IPS-NIHi11 (cell line): ENCODE results near the gene KAZN.

ENCODE experiments used
- DNase-seq: peaks from one replicate; pipeline ENCODE4 v3.0.0; 2012; ENCODE audit warnings: mixed read lengths, low spot score

The KAZN gene

DNA sequence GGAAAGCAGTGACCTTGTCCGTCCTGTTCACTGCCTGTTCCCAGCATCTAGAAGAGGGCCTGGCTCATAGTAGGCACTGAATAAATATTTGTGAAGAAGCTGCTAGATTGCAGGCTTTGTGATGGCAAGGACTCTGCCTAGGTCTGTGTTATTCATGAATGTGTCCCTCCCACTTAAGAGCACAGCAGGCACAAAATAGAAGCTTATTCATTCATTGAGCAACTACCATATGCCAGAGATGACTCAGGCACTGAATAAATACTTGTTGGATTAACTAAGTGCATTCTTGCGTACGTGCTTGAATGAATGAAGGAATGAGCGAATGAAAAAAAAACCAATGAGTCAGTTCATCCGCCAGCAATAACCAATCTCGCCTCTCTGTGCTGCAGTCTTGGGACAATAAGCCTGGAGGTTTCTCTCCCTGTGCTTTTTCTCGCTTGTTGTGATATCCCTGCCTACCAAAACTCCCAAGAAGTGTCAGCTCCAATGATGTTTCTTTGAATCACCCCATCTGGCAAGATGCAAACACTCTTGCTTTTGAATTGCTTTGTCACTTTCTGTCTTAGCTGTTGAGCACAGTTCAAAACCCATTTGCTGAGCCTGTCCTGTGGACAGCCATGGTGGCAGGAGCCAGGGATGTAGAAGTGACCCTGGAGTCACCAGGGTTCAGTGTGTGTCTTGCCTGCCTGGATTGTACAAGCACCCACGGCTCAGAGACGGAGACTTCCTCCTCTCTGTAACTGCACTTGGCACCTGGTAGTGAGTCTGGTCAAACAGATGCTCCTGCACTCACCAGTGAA lies 143.9 kb downstream of the KAZN start:
- peak; percentile 42 for DNase-seq

DNA sequence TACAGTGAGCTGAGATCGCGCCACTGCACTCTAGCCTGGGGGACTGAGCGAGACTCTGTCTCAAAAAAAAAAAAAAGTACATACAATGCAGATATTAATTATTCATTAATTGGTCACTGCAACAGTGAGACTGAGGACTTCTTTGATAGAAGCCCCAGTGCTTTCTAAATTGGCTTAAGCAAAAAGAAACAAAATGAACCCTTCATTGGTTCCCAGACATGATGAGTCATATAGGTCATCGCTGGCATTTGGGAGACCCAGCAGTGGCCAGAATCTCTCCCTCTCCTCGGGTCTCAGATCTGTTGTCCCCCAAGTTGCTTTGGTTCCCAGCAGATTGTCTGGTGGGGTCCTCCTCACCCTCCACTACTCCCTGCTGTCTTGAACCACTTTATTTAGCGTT lies 144.9 kb downstream of the KAZN start:
- no peak for DNase-seq

DNA sequence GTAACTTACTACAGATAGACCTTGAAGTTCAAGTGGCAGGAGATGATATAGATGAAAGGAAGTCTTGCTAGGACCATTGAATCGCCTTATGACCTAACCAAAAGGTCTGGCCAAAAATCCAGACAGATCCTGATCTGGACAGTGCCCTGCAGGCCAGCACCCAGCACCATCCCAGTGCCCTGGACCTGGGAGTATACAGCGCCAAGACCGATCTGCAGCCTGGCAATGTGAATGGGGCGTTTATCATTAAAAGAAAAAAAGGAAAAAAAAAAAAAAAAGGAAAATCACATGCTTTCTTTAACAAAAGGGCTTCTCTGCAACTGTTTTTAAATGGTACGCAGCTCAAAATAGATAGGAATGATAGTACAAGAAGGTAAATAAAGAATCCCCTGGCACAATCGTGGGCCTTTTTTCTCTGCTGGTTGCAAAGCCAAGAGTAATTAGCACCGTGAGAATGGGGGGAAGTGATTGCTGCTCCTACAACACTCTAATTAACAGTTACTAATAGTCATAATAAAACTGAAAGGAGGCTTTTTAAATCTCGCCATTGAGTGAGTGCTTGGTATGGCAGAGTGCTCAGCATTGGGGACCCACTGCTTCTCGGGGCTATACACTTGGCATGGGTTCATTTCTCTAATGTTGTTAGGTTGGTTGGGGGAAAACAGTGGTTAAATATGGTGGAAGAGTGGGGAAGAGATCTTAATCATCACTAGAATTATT lies 146.7 kb downstream of the KAZN start:
- DNase-seq = no peak

DNA sequence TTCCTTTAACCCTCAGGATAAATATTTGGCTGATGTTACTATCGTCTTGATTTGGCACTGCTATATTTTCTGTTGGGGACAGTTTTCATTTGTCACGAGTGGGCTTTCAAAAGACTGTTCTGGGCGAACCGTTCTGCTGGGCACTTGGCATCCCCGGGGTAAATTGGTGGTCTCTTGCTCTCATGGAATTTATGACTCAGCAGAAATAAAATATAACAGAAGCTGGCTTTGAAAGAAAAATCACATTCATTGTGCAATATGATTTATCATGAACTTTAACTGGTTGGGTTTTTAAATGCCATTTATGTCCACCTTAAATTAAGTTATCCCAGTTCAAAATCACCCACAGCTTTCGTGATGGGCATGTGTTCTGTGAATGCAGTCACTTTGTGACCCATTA lies 147.3 kb downstream of the KAZN start:
- DNase-seq = no peak

DNA sequence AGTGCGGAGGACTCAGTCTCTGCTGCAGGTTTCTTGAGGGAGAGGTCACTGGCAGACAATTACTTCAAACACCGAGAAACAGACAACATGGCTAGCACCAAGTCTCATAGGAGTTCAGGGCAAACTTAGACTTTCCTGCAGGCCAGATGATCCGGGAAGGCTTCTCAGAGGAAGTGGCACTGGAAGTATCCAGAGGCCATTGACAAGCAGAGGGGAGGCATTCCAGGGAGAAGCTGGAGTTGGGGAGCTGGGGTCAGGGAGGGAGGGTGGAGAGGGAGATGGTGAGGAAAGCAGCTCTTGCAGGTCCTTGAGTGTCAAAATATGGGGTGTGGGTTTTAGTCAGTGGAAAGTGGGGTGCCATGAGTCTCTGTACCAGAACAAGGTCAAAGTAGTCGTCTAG lies 147.9 kb downstream of the KAZN start:
- no peak for DNase-seq

DNA sequence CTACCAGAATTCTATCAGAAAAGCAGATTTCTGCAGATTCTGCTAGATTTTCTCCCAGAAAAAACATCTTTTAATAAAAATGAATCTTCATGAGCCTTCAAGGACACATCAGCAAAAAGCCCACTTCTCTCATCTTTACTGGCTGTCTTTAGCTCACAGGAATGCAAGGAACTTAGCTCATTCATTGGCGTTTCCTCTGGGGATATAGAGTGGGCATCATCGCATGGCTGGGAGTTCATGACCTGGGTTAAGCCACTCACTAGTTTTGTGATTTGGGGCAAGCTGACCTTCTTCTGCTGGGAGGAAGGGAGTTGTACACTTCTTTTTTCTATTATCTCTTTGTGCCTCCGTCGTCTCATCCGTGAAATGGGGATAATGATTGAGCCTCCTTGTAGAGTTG lies 149.7 kb downstream of the KAZN start:
- DNase-seq = no peak

DNA sequence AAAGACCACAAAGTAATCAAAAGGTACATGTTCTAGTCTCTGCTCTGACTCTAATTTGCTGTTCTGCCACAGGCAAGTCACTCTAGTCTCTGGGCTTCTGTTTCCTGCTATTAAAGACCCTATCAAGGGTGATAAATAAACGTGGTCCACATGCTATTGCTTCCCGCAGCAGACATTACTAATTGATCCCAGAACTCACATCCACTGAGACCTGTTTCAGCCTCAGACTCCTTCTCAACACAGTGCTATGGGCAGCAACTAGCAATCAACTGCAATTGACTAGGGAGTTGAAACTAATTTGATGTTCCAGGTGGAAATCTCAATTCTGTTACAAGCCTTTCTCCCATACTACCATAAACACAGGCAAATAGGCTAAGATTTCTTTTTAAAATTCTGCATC lies 150.5 kb downstream of the KAZN start:
- DNase-seq = no peak

DNA sequence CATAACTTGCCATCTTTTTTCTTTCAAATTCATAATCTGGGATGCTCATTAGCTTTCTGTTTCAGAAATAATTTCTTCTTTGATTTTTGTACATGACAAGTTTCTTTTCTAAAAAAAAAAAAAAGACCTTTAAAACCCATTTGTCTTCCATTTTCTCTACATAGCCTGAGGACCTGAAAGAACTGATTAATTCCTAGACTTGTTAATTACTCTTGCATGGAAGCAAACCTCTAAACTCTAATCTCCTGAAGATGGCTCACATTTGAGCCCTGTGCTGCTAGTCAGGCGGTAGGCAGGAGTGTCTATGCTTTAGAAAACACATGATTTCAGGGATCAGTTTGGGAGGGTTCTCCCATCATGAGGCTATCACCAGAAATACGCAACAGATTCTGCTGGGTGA lies 152.0 kb downstream of the KAZN start:
- DNase-seq = no peak

DNA sequence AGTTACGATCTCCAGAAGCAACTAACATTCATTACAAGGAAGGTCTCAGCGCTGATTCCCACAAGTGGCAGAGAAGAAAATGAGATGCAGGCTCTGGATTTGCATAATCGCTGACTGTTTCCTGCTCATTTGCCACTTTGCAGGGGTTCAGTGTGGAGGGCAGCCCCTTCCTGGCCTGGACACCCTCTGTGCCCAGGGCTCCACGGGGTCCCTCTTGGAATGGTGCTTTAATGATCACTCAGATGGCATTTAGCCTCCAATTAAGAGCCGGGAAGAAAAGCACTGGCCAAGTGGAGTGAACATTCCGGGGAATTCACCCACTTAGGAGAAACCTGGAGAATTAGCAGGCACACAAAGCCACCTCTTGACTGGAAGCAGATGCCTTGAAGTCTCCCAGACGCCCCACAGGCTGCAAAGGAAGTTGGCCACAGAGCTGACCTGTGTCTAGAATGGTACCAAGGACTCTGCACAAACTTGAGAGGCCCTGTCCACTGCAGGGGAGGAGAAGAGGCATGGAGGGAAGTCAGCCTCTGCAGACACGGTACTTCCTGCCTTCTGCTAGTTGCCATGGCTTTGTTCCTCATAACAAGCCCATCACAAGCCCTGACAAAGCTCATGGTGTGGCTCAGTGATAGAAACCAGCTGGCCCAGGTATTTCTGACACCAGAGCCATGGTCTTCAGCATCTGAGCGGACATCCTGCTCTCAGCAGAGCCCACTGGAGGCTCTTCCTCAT lies 157.2 kb downstream of the KAZN start:
- DNase-seq = no peak

DNA sequence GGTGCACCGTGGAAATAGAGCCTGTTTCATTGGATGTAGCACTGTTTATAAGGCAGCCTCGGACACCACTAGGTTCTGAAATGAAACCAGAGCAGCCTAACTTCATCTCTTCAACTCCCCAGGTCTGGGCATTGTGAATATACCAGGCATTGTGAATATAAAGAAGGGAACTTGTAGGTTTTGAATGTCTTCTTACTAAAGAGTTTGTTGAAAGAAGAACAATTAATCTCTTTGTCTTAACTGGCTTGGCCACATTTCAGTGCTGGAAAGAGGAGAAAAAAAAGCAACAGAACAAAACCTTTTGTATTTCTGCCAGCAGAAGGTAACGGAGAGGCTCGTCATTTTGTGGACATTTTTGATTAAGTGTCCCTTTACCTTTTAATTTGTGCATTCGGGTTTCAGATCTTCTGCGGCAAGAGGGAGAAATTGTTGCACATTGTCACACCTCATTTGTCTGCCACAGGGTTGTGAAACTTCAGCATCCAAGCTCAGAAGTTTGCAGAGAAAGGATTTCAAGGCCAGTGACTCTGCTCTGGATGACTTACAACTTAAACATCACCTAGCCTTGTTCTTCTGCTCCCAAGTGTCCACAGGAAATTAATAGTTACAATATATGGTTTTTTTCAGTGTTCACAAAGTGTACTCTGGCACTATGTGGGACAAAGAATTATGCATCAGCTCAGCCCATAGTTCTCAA lies 158.3 kb downstream of the KAZN start:
- no peak for DNase-seq

DNA sequence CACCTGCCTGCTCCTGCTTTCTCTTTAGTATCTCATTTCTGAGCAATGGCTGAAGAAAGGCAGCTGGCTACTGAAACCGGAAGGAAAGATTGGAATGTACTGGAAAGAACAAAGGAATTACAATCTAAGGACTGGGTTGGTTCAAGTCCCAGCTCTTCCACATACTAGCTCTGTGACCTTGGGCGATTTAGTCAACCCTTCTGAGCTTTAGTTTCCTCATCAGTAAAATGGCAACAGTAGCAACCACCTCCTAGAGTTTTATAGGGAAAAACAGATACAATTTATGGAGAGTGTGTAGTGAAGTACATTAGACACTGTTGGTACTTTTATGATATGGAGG lies 158.8 kb downstream of the KAZN start:
- DNase-seq = no peak

DNA sequence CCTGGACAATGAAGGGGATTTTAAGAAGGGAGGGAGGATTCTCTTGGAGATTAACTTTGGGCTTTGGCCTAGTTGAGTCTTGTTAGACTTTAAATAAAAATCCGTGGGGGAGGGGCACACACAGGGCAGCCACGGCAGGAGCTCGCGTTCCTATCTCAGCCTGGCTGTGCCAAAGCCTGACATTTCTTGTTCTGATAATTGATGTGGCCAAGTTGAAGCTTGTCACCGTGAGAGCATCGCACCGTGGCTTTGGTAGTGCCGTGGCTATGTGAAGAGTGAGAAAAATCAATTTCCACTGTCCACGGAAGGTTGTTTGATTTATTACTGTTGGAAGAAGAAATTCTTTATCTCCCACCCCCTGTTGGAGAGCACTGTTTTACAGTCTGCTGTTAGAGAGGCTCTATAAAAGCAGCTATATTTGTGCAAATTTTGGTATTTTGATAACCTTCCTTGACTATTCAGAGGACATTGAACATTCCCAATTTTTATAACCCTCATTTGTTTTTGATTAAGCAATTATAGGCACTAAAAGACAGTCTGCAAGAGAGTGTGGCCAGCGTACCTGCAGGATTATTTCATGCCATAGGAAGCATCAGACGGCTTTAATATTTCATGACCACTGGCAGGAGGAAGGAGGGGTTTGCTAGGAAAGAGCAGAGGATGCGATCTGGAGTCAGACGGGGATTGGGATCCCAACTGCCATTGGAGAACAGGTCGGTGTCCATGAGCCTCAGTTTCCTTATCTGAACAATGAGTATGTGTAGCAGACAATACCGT lies 160.7 kb downstream of the KAZN start:
- DNase-seq = no peak

DNA sequence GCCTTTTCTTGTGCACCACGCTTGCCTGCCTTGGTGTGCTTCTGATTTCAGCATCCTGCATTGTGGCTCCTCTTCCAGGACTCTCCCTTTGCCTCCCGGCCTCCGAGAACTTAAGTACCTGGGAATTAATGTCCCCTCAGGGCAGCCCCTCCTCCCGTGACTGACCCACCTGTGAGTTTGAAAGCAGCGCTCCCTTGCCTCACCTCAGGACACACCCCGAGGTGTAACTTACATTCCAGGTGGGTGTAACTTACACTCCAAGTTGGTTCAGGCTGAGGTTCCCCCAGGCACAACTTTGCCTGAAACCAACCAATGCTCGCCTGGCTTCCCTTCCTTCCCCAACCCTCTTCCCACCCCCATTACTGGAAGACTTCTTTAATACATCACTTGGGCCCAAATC lies 161.4 kb downstream of the KAZN start:
- DNase-seq = no peak

DNA sequence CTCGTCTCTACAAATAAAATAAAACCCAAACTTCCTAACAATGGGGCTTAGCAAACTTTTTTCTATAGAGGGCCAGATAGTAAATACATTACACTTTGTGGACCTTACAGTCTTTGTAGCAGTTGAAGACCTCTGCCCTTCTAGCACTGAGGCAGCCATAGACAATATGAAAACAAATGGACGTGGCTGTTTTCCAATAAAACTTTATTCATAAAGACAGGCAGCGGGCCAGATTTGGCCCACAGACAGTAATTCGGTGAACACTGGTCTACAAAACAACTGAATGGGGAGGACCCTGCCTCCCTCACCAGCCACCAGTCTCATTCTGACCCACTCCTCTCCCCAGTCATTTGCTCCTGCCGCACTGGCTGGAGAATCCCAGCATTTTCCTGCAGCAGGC lies 162.3 kb downstream of the KAZN start:
- DNase-seq = no peak

DNA sequence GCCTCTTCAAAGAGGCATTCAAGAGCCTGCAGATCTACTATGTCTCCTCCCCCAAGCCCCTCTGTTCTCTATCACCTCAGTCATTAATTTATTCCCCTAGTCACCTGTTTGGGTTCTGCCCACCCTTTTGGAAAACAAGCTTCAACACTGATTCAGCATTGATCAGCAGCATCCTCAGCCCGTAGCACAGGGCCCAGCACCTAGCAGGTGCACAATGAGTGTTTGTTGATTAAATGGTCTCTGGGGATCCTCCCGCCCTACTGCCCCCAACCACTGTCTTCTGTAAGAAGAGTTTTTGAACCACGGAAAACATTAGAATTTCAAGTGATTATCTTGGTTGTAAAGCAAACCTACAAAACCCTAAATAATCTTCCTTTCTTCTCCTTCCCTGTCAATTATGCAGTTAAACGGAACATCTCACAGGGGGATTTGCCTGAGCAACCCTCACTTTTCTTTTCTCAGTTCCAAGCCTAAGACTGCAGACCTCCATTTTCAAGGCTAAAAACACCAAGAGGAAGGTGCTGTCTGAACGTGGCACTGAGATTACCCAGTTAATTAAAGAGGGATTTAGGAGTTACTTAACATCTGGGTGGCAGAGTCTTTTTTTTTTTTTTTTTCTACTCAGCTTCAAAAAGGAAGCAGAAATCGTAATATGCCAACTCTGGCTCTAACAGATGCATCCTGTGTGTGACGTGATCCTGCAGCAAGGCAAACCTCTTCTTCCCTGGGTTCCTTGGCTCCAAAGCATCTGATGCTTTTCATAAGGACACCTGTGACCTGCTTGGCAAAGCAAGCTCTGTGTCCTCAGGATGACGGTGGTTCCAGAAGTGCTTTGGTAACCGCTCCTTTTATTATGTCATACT lies 163.0 kb downstream of the KAZN start:
- DNase-seq = no peak

DNA sequence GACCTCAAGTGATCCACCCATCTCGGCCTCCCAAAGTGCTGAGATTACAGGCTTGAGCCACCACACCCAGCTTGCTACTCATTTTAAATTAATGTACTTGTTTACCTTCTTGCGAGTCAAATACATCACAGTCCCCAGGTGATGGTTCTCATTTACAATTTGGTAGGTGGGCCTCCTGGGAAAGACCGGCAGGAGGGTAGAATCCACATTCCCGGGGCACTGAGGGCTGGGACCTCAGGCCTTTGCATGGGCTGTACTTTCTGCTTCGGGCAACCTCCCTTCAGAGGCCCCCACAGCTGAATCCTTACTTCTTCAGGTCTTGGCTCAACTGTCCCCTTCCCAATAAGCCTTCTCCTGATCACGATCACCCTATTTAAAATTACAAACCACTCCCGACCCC lies 165.5 kb downstream of the KAZN start:
- DNase-seq = no peak

DNA sequence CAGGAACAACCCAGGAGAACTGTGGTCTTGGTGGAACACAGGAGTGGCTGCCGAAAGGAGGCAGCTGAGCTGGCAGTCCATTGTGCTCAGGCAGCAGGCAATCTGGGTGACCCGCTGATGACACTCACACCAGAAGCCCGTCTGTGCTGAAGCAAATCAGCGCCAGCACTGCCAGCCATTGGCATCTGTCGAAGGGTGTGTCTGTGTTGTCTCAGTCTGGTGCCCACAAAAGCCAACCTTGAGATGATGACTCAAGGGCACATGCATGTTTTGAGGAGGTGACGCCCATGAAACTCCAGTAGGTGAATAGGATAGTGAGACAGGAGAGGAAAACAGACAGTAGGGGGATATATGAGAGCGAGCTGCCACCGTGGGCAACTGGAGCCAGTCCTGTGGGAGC lies 167.3 kb downstream of the KAZN start:
- DNase-seq = no peak

DNA sequence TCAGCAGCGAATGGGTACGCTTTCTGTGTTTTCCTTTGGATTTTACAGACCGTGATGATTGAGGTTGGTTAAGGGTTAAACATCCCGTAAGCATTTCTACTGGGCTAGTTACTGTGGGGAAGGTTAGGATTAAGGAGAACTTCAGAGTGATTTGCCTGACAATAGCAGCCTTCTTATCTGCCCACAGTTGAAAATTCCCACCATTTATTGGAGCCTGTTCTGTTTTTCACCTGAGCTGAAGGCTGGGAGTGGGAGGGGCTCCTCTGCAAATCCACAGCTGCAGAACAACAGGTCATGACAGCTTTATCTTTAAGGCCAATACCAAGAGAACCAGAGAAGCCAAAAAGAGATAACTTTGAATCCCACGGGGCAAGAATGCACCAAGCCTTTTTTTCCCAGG lies 168.6 kb downstream of the KAZN start:
- no peak for DNase-seq

DNA sequence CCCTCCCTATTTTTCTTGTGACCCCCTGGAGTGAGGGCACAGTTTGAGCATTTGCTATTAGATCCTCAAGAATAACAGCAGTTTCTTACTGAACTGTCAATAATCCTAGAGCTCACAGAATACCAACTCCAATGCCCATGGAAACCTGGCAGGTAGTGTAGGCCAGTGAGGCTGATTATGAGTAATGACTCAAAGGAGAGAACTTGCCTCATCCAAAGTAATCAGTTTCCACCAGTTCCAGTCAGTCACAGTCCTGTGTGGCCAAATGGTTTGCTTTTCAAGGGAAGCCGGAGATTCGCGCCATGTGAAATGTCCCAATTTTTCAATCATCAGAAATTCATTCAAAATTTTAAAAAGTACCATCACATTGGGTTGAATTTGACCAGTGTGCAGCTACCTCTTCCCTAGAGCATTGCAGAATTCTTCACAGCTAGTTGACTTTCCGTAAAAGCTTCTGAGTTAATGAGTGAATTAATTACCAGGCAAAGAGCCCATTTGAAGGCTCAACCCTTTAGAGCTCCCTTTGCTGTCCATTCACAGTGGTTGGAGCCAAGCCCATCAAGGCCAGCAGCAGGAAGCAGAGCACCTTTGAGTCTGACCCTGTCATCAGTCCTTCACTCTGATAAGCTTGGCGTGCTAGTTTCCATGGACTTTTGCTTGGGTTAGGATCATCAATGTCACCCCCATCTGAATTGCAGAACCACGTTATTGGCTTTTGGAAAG lies 170.3 kb downstream of the KAZN start:
- no peak for DNase-seq
